Uterus (tissue), 4 donors: ENCODE data around the gene ANKRD11. TPM values are rescaled to one million over a fixed set of nuclear protein-coding genes. Genes with fewer than 3 reads are reported as not detected.
"Not testable (repeated sequence)": the region's sequence is repeated elsewhere in the genome, so short reads cannot be mapped to it uniquely, and the experiment has no call there.

ENCODE experiments used
- DNase-seq, 2 donors: peaks; one replicate each; pipeline ENCODE4 v3.0.0-alpha.2; 2019 to 2020
- H3K27ac ChIP-seq, 2 donors: fragments of 200-600 bp; sonication (generic); 1 replicate in 1 of 2; 2 replicates in 1 of 2; pipeline ENCODE4 v1.5.1; 2016 to 2018
- H3K27me3 ChIP-seq, 2 donors: fragments of 200-600 bp; sonication (generic); one replicate each; pipeline ENCODE4 v1.5.1; 2018 to 2019; ENCODE audit warnings: control low read depth in 1 of 2
- H3K36me3 ChIP-seq, 2 donors: fragments of 200-600 bp; sonication (generic); one replicate each; pipeline ENCODE4 v1.5.1; 2019; ENCODE audit warnings: control low read depth in 1 of 2
- H3K4me1 ChIP-seq, 2 donors: fragments of 200-600 bp; sonication (generic); one replicate each; pipeline ENCODE4 v1.5.1; 2018 to 2019; ENCODE audit warnings: control low read depth in 1 of 2
- H3K4me3 ChIP-seq, 2 donors: fragments of 200-600 bp; sonication (generic); 1 replicate in 1 of 2; 2 replicates in 1 of 2; pipeline ENCODE4 v1.5.1; 2018 to 2019; ENCODE audit warnings: mild to moderate bottlenecking in 1 of 2
- H3K9me3 ChIP-seq, 2 donors: fragments of 200-600 bp; sonication (generic); one replicate each; pipeline ENCODE4 v1.5.1; 2019; ENCODE audit warnings: control low read depth in 1 of 2
- CTCF ChIP-seq, 4 experiments: fragments of 200-600 bp in 2 of 4; fragments of 450-650 bp in 2 of 4; sonication (generic) in 2 of 4; IDR thresholded peaks; one replicate each; pipeline ENCODE4 v1.5.1; 2016 to 2019; ENCODE audit warnings: antibody characterized with exemption in 4 of 4, mild to moderate bottlenecking in 2 of 4, moderate library complexity in 1 of 4
- POLR2A ChIP-seq, 2 donors: fragments of 450-650 bp; IDR thresholded peaks; one replicate each; pipeline ENCODE4 v1.6.1; 2016; ENCODE audit warnings: antibody characterized with exemption in 2 of 2, mild to moderate bottlenecking in 1 of 2, moderate library complexity in 1 of 2
- intact Hi-C: fragments of 100-400 bp; cut with DNase I; formaldehyde crosslinking; loops from one replicate; pipeline ENCODE4 v1.15.1; 2023; ENCODE audit warnings: low total_unique reads
- total RNA-seq, 4 donors: library from RNA; depleted of rRNA in 3 of 4; stranded (reverse); fragments of >200 nt in 3 of 4; gene quantifications; one replicate each; pipeline versions ENCODE4 v1.1.0 to v1.2.4, GENCODE V29; 2014 to 2023
- donor health status: DM: yes; HTN: yes; CAD: no.

Gene ANKRD11
- total RNA-seq, 4 donors from 2014 or later, result 20.5 to 182 (median 45.5) TPM

- DNase-seq, result no peak
- H3K4me3 ChIP-seq, result no peak overlapping the region
- intact Hi-C loops, result no loop called here
- H3K27me3 ChIP-seq, result no peaks in the 10 kb centered on the region
- no peaks in the 10 kb centered on the region for H3K9me3 ChIP-seq
- no peak overlapping the region for H3K27ac ChIP-seq
- peaks cover 0 to 9% of the 10 kb centered on the region in 2 donors for H3K4me1 ChIP-seq
- TF ChIP-seq CTCF (IDR thresholded peaks at IDR 0.05), result no peak
- no peak for TF ChIP-seq POLR2A (IDR thresholded peaks at IDR 0.05)
- H3K36me3 ChIP-seq, result no peaks in the 10 kb centered on the region
Observed at GRCh38 chr16:89455178-89455577, 35.2 kb downstream of the ANKRD11 start.

GRCh38 chr16:89454378-89455125 is 35.8 kb downstream of the ANKRD11 start:
- H3K36me3 ChIP-seq, H3K4me1 ChIP-seq, DNase-seq, H3K27ac ChIP-seq, H3K4me3 ChIP-seq, H3K27me3 ChIP-seq, intact Hi-C loops, H3K9me3 ChIP-seq: not testable (repeated sequence)

- DNase-seq, result no peak
- intact Hi-C loops, result no loop called here
Observed at GRCh38 chr16:89453501-89454321, 36.6 kb downstream of the ANKRD11 start.

GRCh38 chr16:89452925-89453324 is 37.4 kb downstream of the ANKRD11 start:
- TF ChIP-seq POLR2A (IDR thresholded peaks at IDR 0.05) (no peak), CTCF (IDR thresholded peaks at IDR 0.05) (no peak)
- H3K9me3 ChIP-seq, result no peaks in the 10 kb centered on the region
- intact Hi-C loops, result no loop called here
- H3K36me3 ChIP-seq, result no peaks in the 10 kb centered on the region
- H3K4me3 ChIP-seq, result no peak overlapping the region
- H3K27me3 ChIP-seq, result no peaks in the 10 kb centered on the region
- peaks cover 0 to 9% of the 10 kb centered on the region in 2 donors for H3K4me1 ChIP-seq
- no peak for DNase-seq
- H3K27ac ChIP-seq, result no peak overlapping the region

More at GRCh38 chr16:89453501-89454321, 36.6 kb downstream of the ANKRD11 start:
- no peak overlapping the region for H3K27ac ChIP-seq
- peaks cover 0 to 9% of the 10 kb centered on the region in 2 donors for H3K4me1 ChIP-seq
- H3K9me3 ChIP-seq, result no peaks in the 10 kb centered on the region
- no peak overlapping the region for H3K4me3 ChIP-seq
- no peak for TF ChIP-seq POLR2A (IDR thresholded peaks at IDR 0.05)
- no peak for TF ChIP-seq CTCF (IDR thresholded peaks at IDR 0.05)
- no peaks in the 10 kb centered on the region for H3K36me3 ChIP-seq
- H3K27me3 ChIP-seq, result no peaks in the 10 kb centered on the region

GRCh38 chr16:89452241-89452640 is 38.1 kb downstream of the ANKRD11 start:
- no peak overlapping the region for H3K4me3 ChIP-seq
- intact Hi-C loops, result no loop called here
- H3K27ac ChIP-seq, result no peak overlapping the region
- H3K4me1 ChIP-seq, result peaks cover 0 to 9% of the 10 kb centered on the region in 2 donors
- H3K36me3 ChIP-seq, result no peaks in the 10 kb centered on the region
- no peaks in the 10 kb centered on the region for H3K27me3 ChIP-seq
- no peak for TF ChIP-seq CTCF (IDR thresholded peaks at IDR 0.05)
- no peak for TF ChIP-seq POLR2A (IDR thresholded peaks at IDR 0.05)
- H3K9me3 ChIP-seq, result no peaks in the 10 kb centered on the region
- no peak for DNase-seq
